Measurements from ENCODE around the gene CD300LF. TPM values are rescaled to one million over a fixed set of nuclear protein-coding genes. Genes with fewer than 3 reads are reported as not detected.

CD300LF gene
- total RNA-seq, 2 donors from 2014 or later, result not detected

DNA sequence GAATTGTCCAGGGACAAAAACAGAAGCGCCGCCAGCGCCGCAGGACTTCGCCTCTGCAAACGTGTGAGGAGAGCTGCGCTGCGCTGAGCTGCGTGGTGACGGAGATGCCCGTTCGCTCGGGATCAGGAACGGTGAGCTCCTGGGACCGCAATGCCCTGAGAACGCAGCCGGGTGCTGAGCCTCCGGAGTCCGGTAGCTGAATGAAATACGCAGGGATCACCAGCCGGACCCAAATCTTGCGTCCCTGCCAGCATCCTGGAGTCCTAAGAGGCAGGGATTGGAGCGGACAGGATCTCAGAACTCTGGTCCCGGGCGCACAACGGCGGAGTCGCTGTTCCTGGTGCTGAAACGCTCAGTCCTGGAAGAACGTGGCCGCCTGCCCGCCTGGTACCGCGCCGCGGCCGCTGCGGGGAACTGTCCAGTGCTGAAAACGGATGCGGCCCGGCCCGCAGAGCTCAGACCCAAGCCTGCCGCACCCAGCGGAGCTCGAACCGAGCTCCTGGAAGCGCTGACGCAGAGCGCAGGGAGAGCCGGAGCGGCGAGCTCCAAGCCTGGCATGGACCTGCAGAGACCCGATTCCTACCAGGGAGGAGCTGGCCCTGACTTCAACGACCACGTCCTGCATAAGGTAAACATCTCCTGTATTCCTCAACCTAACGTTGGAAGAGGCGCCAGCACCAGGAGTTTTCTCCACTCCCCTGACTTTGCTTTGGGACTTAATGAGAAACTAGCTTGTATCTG is 41.5 kb downstream of the CD300LF start:
- Mint-ChIP-seq H3K36me3 (ENCODE audit: low read depth) (no peaks in the 10 kb centered on the region), H3K4me1 (no peaks in the 10 kb centered on the region), H3K27ac (no peak overlapping the region), H3K4me3 (no peak overlapping the region), H3K9me3 (no peaks in the 10 kb centered on the region), H3K27me3 (peaks cover 33% of the 10 kb centered on the region)
- ATAC-seq (replicated peaks), result peak; percentile 55

DNA sequence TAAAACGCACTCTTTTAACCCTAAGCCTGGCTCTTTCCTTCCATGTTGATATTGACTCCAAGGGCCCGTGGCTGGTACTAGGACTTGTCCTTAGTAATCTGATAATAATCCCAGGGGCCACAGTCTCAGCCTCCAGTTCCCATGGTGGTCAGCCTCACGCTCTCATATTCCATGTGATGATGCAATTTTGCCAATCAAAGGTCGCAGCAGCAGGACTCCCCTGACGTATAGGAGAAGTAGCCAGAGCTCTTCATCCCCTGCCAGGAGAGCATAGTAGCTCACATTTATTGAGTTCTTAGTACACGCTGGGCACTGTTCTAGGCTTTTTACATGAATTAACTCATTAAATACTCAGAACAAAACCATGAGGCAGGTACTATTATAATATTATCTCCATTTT is 42.4 kb downstream of the CD300LF start:
- no peak for ATAC-seq (replicated peaks)
- Mint-ChIP-seq H3K4me3 (no peak overlapping the region), H3K27me3 (peaks cover 34% of the 10 kb centered on the region)

DNA sequence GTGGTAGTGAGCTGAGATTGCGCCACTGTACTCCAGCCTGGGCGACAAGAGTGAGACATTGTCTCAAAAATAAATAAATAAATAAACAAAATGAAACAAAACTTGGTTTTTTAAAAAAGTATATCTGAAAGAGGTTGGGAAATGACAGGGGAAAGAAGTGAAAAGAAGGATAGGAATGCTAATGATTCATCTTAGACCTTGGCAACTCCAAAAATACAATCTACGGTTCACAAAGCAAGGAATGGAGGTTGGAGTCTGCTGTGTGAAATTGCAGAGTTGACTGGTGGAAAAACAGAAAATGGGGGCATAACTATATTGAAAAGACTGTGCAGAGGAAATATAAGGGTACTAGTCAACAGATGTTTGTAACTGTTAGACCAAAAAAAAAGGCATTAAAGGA is 49.2 kb downstream of the CD300LF start:
- no peaks in the 10 kb centered on the region for H3K9me3 Mint-ChIP-seq
- H3K27ac Mint-ChIP-seq, result no peak overlapping the region
- no peak overlapping the region for H3K4me3 Mint-ChIP-seq
- H3K4me1 Mint-ChIP-seq, result no peaks in the 10 kb centered on the region
- no peaks in the 10 kb centered on the region for H3K36me3 Mint-ChIP-seq (ENCODE audit: low read depth)
- no peak for ATAC-seq (replicated peaks)
- H3K27me3 Mint-ChIP-seq, result peaks cover 41% of the 10 kb centered on the region

More for the DNA sequence above, 42.4 kb downstream of the CD300LF start:
- H3K4me1 Mint-ChIP-seq, result no peaks in the 10 kb centered on the region
- H3K9me3 Mint-ChIP-seq, result no peaks in the 10 kb centered on the region
- H3K27ac Mint-ChIP-seq, result no peak overlapping the region
- no peaks in the 10 kb centered on the region for H3K36me3 Mint-ChIP-seq (ENCODE audit: low read depth)

DNA sequence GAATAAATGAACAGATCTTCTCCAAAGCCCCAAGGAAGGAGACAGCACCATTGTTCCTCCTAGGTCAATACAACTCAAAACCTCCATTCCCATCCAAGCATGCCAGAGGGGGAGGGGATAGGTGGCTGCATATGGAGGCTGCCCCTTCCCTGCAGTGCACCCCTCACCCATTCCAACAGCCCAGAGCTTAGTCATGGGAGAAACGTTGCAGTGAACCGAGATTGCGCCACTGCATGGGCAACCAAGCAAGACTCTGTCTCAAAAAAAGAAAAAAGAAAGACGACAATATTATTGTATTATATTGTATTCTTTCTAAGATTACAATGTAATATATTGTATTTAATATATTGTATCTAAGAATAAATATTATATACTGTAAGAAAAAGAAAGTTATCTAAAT is 52.8 kb downstream of the CD300LF start:
- Mint-ChIP-seq H3K9me3 (no peaks in the 10 kb centered on the region), H3K27me3 (peaks cover 26% of the 10 kb centered on the region), H3K27ac (no peak overlapping the region), H3K36me3 (ENCODE audit: low read depth) (no peaks in the 10 kb centered on the region), H3K4me3 (no peak overlapping the region), H3K4me1 (peaks cover 3% of the 10 kb centered on the region)
- ATAC-seq (replicated peaks), result no peak

DNA sequence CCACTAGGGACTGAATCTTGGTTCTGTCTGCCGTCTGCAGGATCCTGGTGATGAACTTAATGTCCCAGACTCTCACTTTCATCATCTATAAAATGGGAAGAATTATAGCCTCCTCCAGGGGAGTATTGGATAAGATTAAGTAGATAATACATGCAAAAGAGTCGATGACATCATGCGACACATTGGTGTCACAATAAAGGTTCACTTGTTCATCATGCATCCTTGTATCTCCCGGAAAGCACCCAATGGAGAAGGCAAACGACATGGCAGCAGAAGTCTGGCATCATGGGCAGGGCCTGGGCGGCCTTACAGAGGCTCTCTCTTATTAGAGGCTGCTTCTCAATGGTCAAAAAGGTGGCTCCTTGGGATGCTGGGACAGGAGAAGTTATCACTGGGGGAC is 54.1 kb downstream of the CD300LF start:
- Mint-ChIP-seq H3K9me3 (no peaks in the 10 kb centered on the region), H3K27me3 (peaks cover 21% of the 10 kb centered on the region), H3K36me3 (ENCODE audit: low read depth) (no peaks in the 10 kb centered on the region), H3K27ac (no peak overlapping the region), H3K4me3 (no peak overlapping the region), H3K4me1 (peaks cover 3% of the 10 kb centered on the region)
- ATAC-seq (replicated peaks), result no peak

DNA sequence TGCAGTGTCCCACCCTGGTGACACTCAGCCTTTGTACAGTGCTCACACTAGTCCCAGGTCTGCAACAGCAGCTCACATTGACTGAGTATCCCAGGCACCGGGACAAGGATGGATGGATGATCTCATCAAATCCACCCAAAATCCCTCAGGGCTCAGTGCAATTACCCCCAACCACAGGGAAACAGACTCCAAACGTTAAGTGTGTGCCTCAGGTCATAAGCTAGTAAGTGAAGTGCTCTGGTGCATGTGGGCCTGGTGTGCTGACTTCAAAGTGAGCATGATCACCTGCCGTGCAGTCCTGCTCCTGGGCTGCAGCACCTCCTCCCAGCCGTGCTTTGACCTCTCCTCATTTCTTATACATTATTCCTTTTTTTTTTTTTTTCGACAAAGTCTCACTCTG is 58.0 kb downstream of the CD300LF start:
- peaks cover 24% of the 10 kb centered on the region for H3K27me3 Mint-ChIP-seq
- no peaks in the 10 kb centered on the region for H3K36me3 Mint-ChIP-seq (ENCODE audit: low read depth)
- H3K9me3 Mint-ChIP-seq, result no peaks in the 10 kb centered on the region
- ATAC-seq (replicated peaks), result no peak
- H3K27ac Mint-ChIP-seq, result no peak overlapping the region
- no peak overlapping the region for H3K4me3 Mint-ChIP-seq
- H3K4me1 Mint-ChIP-seq, result peaks cover 3% of the 10 kb centered on the region

DNA sequence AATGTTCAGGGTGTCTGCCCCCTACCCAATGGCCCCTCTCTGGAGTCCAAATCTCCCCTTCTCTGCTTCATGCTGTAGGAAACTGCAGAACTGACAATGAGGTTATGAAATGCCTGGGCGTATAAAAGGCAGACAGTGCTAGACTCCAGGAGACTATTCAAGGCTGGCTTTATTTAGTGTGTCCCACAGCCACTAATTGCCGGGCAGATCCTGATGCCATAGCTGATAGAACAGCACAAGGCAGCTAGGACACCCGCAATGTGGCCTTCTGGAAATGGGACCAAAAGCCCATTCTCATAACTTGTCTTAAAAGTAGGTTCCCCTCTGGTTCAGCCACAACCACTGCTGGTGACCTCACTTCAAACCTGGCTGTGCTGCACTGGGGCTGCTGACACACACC is 60.7 kb downstream of the CD300LF start:
- Mint-ChIP-seq H3K4me1 (no peaks in the 10 kb centered on the region), H3K27ac (no peak overlapping the region), H3K36me3 (ENCODE audit: low read depth) (no peaks in the 10 kb centered on the region), H3K27me3 (peaks cover 23% of the 10 kb centered on the region), H3K4me3 (no peak overlapping the region), H3K9me3 (no peaks in the 10 kb centered on the region)
- no peak for ATAC-seq (replicated peaks)

DNA sequence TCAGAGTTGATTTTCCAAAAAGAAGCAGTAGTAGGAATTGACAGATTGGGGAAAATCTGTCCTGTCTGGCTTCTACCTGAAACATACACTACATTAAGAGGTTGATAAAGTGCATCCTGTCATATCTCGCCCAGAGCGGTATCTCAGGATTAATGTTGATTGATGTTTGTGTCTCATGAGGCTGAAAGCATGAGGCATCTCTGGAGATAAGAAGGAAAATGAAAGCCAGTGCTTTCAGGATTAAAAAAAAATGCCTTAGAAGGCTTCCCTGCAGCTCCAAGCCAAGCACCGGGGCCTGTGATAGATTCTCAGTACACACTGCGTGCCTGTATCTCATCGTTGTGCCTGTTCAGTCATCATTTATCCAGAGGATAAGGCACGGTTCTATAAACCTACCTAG is 62.8 kb downstream of the CD300LF start:
- no peaks in the 10 kb centered on the region for H3K4me1 Mint-ChIP-seq
- peaks cover 29% of the 10 kb centered on the region for H3K27me3 Mint-ChIP-seq
- no peaks in the 10 kb centered on the region for H3K36me3 Mint-ChIP-seq (ENCODE audit: low read depth)
- no peaks in the 10 kb centered on the region for H3K9me3 Mint-ChIP-seq
- no peak for ATAC-seq (replicated peaks)
- no peak overlapping the region for H3K4me3 Mint-ChIP-seq
- H3K27ac Mint-ChIP-seq, result no peak overlapping the region

DNA sequence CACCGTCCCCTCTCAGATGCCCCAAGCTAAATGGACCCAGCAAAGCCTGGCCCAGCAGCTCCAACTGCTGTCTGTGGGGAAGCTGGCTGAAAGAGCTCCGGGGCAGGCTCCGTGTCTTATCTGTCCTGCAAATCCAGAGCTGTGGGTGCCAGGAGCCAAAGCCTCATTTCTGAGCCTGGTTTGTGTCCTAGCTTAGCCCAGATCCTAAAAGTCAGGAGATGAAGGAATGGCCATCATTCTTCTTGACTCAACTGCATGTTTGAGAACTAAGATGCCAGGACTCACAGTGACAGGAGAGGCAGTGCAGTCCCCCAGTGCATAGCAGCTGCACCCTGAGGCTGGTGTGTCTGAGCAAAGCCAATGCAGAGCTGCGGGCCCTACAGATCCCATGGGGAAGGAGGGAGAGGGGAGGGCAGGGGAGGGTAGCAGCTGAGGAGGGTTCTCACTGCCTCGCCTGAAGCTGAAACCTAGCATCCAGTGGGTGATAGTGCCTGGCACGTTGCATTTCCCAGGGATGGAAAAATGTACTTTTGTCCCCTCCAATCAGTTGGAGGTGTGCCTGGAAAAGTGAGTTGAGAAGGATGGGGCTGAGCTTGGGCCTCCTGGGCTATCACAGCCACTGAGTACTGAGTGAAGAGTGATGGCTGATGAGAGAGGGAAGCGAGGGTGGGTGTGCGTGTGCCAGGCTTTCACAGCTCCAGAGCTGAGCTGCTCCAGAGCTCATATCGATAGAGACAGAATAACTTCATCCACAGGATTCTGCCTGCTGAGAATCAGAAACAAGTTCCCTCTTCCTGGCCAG is 64.7 kb downstream of the CD300LF start:
- Mint-ChIP-seq H3K4me3 (no peak overlapping the region), H3K36me3 (ENCODE audit: low read depth) (no peaks in the 10 kb centered on the region), H3K27me3 (peaks cover 33% of the 10 kb centered on the region), H3K9me3 (no peaks in the 10 kb centered on the region), H3K27ac (no peak overlapping the region), H3K4me1 (no peaks in the 10 kb centered on the region)
- ATAC-seq (replicated peaks), result no peak

DNA sequence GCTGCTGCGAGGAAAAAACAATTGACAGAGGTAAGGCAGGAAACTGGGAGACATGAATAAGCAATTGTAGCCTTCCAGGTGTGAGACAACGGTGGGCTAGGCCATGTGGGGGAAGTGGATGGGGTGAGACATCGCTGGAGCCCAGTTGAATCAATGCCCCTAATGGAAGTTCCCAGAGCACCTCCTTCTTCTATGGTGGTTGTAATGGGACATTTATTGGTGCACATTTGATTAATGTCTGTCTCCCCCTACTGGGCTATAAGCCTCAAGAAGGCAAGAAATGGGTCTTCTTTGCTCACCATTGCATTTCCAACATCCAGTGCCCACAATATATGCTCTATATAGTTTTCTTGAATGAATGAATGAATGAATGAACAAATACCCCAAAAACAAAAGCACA is 66.5 kb downstream of the CD300LF start:
- Mint-ChIP-seq H3K27ac (no peak overlapping the region), H3K9me3 (no peaks in the 10 kb centered on the region), H3K36me3 (ENCODE audit: low read depth) (no peaks in the 10 kb centered on the region), H3K27me3 (peaks cover 40% of the 10 kb centered on the region), H3K4me3 (no peak overlapping the region), H3K4me1 (no peaks in the 10 kb centered on the region)
- ATAC-seq (replicated peaks), result no peak

DNA sequence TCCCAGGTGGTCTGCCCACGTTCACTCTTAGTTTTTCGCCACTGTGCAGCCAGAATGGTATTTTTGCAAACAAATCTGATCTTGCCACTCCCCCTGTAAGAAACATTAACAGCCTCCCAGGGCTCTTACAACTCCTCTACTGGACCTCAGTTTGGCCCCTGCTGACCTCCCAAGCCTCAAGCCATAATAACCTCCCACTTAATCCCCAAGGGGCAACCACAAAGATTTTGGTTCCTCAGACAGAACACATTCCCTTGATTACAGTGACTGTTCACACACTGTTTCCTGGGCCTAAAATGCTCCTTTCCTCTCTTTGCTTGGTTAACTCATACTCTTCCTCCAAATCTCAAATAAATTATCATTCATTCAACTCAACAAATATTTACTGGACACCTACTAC is 67.7 kb downstream of the CD300LF start:
- H3K4me1 Mint-ChIP-seq, result peaks cover under 1% of the 10 kb centered on the region
- no peak overlapping the region for H3K27ac Mint-ChIP-seq
- H3K4me3 Mint-ChIP-seq, result no peak overlapping the region
- ATAC-seq (replicated peaks), result no peak
- no peaks in the 10 kb centered on the region for H3K36me3 Mint-ChIP-seq (ENCODE audit: low read depth)
- H3K9me3 Mint-ChIP-seq, result no peaks in the 10 kb centered on the region
- peaks cover 35% of the 10 kb centered on the region for H3K27me3 Mint-ChIP-seq

DNA sequence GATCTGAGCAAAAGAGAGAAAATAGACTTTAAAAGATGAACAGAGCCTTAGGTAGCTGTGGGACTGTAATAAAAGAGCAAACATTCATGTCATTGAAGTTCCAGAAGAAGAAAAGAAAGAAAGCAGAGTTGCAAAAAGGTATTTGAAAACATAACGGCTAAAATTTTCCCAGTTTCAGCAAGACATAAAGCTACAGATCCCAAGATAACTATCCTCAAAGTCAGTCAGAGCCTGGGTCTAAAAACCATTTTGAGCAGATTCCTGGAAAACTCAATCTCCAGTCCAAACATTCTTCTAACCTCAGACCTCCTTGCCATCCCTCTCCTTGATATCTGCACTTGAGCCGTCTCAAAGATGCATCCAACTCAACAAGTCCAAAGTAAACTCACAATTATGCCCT is 68.3 kb downstream of the CD300LF start:
- Mint-ChIP-seq H3K4me1 (peaks cover 6% of the 10 kb centered on the region), H3K4me3 (no peak overlapping the region), H3K27ac (no peak overlapping the region), H3K36me3 (ENCODE audit: low read depth) (no peaks in the 10 kb centered on the region), H3K27me3 (peaks cover 32% of the 10 kb centered on the region), H3K9me3 (no peaks in the 10 kb centered on the region)
- ATAC-seq (replicated peaks), result no peak
